GM19025 (cell line): ENCODE results near the gene CAVIN3.
A peak's percentile ranks its signal among the peaks of the same experiment; 100 is the strongest.
"Not testable (repeated sequence)": the region's sequence is repeated elsewhere in the genome, so short reads cannot be mapped to it uniquely, and the experiment has no call there.

Experiments
- ATAC-seq: cut with Tn5 transposase; IDR thresholded peaks from one replicate; pipeline ENCODE4 v1.9.1; 2021; ENCODE audit warnings: mild to moderate bottlenecking, low read depth, moderate library complexity; ENCODE audit not compliant: unreplicated experiment

The CAVIN3 gene

GRCh38 chr11:6326985-6327384 is 6.7 kb upstream of the CAVIN3 start:
- no peak for ATAC-seq

GRCh38 chr11:6326303-6326702 is 6.0 kb upstream of the CAVIN3 start:
- ATAC-seq, result no peak

- ATAC-seq, result no peak
Measured at GRCh38 chr11:6323291-6323905, 3.1 kb upstream of the CAVIN3 start.

GRCh38 chr11:6321961-6322362 is 1.7 kb upstream of the CAVIN3 start:
- no peak for ATAC-seq

DNA sequence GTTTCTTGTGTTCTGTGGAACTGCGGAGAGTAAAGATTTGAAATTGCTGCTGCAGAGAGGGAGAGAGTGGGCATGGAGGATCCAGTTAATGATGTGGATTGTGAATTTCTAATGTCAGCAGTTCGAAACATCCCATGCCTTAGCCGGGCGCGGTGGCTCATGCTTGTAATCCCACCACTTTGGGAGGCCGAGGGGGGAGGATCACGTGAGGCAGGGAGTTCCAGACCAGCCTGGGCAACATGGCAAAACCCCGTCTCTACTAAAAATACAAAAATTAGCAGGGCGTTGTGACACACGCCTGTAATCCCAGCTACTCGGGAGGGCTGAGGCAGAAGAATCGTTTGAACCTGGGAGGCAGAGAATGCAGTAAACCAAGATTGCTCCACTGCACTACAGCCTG is 1.1 kb upstream of the CAVIN3 start:
- no peak for ATAC-seq

- ATAC-seq, result peak; percentile 46
Measured at GRCh38 chr11:6319704-6320410, 444 bp downstream of the CAVIN3 start.

- peak; percentile 3 for ATAC-seq
Measured at GRCh38 chr11:6319001-6319703, 1.1 kb downstream of the CAVIN3 start.

DNA sequence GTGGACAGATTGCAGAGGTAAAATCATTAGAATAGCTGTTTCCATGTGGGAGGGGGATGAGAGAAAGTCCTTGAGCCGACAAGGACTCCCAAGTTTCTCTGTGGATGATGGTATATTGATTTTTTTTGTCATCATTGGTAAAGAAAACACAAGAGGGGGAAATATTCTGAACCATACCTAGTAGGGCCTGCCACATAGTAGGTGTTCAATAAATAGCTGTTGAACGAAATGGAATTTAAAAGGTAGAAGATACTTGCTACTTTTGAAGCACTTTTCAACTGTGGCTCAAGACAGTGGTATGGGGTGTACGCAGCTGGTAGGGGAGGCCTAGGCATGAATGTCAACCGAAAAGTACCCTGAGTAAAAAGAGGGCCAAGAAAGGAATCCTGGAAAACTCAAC is 2.1 kb downstream of the CAVIN3 start:
- ATAC-seq, result no peak

DNA sequence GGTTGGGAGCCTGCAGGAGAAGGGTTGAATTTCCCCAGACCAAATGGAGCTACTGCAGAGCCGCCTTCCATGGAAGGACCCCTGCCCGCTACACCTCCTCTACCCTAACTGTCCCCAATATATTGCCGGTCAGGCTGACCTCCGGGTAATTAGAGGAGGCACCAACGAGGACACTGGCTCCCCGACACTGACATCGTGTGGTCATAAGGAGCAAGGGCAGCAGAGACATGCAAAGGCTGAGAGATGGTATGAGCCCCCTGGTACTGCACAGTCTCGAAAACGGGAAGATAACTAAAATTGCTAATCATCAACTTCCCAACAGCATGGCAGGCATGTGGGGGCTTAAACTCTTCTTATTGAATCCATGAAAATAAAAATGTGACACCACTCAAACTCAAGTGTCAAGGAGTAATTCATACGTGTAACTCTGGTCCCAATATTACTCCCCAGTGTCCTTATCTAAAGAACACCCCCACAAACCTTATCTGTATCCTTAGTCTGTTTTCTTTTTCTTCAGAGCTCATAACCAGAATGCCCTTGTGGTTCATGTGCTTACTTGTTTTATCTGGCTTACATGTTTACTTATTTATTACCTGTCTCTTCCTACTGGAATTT is 4.4 kb downstream of the CAVIN3 start:
- ATAC-seq, result peak; percentile 39

DNA sequence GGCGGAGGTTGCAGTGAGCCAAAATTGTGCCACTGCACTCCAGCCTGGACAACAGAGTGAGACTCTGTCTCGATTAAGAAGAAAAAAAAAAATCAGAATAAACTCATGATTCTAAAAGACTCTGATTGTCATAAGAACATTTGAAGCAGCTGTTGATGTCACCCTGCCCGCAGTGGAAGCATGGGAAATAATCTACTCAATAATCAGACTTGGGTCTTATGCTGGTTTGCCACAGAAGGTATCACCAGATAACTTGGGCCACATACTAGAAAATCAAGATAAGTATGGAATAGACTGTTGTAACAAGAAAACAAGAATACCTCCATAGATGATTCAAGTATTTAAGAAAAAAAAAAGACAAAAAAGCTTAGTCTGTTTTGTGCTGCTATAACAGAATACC is 8.2 kb downstream of the CAVIN3 start:
- ATAC-seq, result no peak

DNA sequence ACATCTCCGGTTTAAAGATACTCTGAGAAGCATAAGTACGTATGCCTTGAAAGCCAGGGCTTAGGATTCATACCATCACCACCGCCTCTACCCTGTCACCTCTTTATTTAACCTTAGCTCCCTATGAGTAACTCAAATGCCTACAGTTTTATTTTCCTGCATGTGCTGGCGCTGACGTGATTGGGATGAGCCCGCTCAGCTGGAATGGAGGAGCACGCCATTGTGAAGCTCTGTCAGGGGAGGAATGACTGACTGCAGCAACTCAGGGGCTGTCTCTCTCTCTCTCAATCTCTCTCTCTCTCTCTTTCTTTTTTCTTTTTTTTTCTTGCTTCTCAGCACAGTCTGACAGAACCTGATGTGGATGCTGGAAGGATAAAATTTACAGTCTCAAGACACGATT is 12.4 kb downstream of the CAVIN3 start:
- no peak for ATAC-seq

DNA sequence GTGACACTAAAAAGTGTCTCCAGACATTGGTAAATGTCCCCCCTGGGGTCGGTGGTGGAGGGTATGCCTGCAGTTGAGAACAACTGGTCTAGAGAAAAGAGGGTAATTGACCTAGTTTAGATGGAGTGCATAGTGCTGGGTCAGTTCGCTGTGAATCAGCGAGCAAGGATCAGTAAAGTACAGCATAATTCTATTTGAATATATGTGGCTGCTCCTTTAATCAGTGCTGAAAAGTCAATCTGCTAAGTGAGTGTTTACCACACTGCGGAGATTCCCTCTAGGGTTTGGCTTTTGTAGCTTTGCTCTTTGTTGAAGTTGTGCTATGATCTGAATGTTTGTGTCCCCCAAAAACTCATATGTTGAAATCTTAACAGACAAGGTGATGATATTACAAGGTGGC is 15.0 kb downstream of the CAVIN3 start:
- no peak for ATAC-seq

DNA sequence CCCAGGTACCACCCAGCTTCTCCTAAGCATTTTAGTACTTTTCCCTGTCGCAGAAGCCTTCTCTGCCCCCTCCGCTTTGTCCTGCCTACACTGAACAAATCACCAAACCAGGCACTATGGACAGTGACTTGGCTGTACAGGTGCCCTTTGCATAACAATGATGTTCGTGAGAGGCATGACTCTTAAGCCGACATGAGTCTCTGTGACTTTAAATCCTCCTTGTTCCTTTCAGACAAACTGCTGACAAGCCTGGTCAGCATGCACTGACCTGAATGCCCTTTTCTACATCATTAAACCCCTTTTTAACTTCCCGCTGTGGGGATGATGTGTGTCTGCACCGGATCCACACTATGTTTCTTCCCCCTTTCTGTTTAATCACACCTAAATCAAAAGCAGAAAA is 16.6 kb downstream of the CAVIN3 start:
- no peak for ATAC-seq

DNA sequence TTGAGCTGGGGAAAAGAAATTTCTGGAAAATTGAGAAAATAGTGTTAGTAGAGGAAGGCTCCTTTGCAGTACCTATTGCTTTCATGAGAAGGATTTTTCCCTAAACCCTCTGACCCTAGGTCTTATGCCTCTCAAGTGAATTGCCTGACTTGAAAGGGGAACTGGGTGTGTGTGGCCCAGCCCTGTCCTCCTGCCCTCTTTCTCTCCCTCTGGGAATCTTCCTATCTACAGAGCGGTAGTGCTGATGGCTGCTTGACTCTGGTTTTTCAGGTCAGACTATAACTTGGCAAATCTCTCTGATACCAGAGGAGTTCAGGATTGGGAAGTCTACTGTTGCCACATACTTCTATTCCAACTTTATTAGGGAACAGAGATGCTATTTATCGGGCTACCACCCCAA is 19.2 kb downstream of the CAVIN3 start:
- no peak for ATAC-seq

- no peak for ATAC-seq
Measured at GRCh38 chr11:6300325-6300724, 20.0 kb downstream of the CAVIN3 start.

GRCh38 chr11:6298605-6299004 is 21.7 kb downstream of the CAVIN3 start:
- ATAC-seq, result peak; percentile 51

GRCh38 chr11:6297831-6298230 is 22.5 kb downstream of the CAVIN3 start:
- ATAC-seq, result no peak

- ATAC-seq, result no peak
Measured at GRCh38 chr11:6285019-6285418, 35.3 kb downstream of the CAVIN3 start.

DNA sequence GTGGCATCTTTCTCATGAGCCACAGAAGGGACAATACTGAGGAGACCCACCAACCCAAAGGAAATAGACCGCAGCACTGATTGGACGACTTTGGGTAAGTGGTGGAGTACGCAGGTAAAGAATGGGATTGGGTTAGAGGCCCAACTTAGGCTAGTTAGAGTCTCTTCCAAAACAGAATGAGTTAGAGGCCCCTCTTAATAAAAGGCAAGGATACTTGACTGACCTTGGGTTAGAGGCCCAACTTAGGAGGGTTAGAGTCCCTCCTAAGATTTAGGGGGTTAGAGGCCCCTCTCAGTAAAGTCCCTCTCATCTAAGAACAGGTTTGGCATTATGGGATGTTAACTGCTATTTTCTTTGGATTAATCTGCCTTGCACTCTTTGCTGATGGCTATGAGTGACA is 36.1 kb downstream of the CAVIN3 start:
- no peak for ATAC-seq

GRCh38 chr11:6283453-6284023 is 36.8 kb downstream of the CAVIN3 start:
- no peak for ATAC-seq

GRCh38 chr11:6280809-6281208 is 39.5 kb downstream of the CAVIN3 start:
- not testable (repeated sequence) for ATAC-seq
